Stimulated activated CD8-positive, alpha-beta memory T cell treated with anti-CD3 and anti-CD28 coated beads, Interleukin-12 subunit alpha, Interleukin-12 subunit beta, amount 100 ng/mL, for 4 hours (primary cell): ENCODE results near the gene ATG14.
"Not testable (repeated sequence)": the region's sequence is repeated elsewhere in the genome, so short reads cannot be mapped to it uniquely, and the experiment has no call there.

ENCODE experiments used
- DNase-seq: peaks from one replicate; pipeline ENCODE4 v3.0.0-alpha.2; 2020; ENCODE audit warnings: low read depth

ATG14 gene, protein sequence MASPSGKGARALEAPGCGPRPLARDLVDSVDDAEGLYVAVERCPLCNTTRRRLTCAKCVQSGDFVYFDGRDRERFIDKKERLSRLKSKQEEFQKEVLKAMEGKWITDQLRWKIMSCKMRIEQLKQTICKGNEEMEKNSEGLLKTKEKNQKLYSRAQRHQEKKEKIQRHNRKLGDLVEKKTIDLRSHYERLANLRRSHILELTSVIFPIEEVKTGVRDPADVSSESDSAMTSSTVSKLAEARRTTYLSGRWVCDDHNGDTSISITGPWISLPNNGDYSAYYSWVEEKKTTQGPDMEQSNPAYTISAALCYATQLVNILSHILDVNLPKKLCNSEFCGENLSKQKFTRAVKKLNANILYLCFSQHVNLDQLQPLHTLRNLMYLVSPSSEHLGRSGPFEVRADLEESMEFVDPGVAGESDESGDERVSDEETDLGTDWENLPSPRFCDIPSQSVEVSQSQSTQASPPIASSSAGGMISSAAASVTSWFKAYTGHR

DNA sequence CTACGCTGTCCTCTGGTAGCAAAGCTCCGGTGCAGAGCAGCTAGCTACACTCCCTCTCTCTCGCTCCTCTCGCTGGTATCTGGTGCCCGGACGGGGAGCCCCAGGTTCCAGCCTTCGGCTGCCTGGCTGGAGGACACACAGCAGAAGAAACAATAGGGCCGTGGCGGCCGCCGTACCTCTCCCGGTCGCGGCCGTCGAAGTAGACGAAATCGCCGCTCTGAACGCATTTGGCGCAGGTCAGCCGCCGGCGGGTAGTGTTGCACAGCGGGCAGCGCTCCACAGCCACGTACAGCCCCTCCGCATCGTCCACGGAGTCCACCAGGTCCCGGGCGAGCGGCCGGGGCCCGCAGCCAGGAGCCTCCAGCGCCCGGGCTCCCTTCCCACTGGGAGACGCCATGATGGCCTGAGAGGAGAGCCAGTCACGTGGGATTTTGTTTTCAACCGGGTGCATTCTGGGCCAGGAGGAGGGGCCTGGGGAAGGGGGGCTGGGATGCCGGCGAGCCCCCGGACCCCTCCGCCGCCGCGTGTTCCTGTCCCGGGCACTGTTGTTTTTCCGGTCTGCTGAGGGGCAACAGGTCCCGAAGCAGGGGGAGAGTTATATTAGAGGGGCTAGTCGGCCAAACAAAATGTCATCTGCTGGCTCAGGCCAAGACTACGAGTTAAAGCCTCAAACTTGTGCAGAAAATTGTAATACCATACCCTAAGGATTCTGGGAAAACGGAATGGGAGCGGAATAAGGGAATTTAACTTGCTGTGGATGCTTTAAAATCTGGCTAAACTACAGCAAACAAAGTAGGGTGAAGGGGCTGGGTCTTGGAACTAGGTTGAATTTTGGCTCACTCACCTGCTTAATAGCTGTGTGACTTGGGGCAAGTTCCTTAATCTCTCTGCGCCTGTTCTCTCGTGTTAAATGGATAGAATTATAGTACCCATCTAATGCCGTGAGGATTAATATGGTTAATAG lies at the start of gene ATG14:
Gene ATG14, minus strand, starts transcription at position 405 of the 964 bp plus-strand sequence. Its CDS starts 8 bp downstream, at position 397.
- peak; percentile 61 for DNase-seq

GRCh38 chr14:55458800-55459515 lies 47.3 kb upstream of the ATG14 start:
- no peak for DNase-seq

- DNase-seq = no peak
Observed at GRCh38 chr14:55457496-55457895, 45.9 kb upstream of the ATG14 start.

DNA sequence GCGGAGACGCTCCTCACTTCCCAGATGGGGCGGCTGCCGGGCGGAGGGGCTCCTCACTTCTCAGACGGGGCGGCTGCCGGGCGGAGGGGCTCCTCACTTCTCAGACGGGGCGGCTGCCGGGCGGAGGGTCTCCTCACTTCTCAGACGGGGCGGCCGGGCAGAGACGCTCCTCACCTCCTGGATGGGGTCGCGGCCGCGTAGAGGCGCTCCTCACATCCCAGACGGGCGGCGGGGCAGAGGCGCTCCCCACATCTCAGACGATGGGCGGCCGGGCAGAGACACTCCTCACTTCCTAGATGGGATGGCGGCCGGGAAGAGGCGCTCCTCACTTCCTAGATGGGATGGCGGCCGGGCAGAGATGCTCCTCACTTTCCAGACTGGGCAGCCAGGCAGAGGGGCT lies 44.8 kb upstream of the ATG14 start:
- DNase-seq = not testable (repeated sequence)

DNA sequence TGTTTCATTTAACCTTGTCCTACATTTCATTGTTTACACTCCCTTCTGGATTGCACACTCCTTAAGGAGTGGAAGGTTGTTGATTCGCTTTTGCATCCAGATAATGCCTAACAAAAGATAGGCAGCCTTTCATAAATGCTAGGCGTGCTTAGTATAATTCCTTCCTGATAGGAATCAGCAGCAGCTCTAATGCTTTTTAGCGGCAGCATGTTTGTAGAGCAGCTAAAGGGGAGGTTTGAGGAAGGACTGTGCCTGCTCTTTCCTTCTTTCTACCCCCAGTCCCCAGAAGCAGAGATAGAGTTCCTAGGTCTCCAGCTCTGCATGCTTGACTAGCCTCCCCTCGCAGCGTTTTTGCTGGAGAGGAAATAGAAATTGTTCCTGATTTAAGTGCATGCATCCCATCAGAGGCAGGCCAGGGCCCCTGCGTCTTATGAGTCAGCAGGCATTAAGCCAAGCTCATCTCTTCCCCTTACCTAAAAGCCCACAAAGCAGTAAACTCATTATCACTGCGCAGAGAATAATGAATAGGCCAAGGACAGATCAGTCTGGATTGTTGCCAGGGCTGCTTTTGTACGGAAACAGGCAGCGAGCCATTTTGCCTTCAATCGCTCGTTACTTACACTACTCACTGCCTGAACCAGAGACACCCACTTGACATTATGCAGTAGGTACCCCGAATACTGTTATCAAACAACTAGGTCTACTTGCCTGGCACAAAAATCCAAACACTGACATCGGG lies 42.8 kb upstream of the ATG14 start:
- DNase-seq = no peak

DNA sequence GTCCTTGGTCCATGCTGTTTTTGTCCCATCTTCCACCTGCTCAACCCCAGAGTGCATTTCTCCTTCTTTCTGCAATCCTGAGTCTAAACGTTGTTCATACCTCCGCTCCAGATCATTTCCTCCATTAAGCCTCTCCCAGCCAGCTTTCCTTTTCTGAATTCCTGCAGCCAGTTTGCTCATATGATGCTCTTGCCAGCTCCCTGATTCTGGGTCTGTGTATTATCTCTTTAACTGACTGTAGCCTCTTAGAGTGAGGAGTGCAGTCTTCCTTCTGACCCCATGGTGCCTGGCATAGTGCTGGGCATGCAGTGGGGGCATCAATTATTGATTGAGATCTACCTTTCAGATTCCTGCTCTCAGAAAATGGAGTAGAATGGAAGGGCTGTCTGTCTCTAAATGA lies 40.3 kb upstream of the ATG14 start:
- DNase-seq = no peak

DNA sequence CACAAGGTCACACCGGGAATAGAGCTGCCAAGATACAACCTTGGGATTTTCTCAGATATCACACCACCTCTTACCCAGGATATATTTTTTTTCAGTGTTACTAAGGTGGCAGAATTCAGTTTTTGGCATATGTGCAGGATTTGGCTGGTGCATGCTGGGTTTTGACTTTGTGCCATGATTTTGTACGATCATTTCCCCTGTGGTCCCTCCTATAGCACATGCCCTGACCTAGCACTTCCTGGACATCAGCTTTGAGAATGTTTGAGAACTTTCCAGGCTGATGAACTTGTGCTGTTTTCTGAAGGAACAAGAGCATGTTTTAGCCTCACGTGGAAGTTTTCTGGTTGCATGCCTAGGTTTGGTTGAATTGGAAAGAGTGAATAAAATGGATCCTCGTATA lies 39.8 kb upstream of the ATG14 start:
- DNase-seq = no peak

DNA sequence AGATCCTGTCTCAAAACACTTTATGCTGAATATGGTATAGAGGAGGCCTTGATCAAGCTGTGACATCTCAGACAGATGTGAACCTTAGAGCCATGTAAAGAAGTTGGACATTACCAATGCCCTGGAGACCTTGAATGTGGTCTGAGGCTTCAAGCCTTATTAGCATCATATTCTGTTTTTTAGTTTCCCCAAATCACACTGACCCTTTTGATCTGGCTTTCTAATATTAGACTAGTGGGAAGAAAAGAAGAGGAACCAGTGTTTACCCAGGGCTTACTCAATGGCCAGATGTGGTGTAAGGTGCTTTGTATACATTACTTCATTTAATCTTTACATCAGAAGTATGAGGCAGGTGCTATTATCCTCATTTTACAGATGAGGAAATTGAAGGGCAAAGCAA lies 39.4 kb upstream of the ATG14 start:
- no peak for DNase-seq

DNA sequence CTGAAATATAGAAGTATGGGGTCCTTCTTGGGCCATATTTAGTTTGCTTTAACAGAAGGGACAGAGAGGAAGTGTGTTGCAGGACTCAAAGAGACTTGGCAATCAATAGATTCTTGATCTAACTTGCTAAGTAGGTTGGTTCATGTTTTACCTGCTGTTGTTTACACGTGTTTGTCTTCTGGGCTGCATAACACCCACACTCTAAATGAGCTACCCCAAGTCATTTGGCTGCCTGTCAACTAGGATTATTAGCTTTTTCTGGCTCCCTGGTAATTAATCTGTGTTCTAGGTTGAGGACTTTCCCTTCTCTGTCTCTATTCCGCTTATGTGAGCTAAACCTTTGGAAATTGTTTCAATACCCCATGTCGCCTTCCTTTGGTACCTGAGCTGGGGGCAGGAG lies 38.9 kb upstream of the ATG14 start:
- DNase-seq = no peak

DNA sequence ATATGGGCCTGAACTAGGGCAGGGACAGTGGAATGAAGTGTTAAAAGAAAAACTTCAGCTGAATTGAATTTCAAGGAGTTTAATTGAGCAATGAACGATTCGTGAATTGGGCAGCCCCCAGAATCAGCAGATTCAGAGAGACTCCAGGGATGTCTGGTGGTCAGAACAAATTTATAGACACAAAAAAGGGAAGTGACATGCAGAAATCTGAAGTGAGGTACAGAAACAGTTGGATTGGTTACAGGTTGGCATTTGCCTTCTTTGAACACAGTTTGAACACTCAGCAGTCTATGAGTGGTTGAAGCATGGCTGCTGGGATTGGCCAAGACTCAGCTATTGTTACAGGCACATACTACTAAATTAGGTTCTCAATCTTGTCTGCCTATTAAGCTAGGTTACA lies 38.5 kb upstream of the ATG14 start:
- DNase-seq = no peak

- DNase-seq = no peak
Observed at GRCh38 chr14:55449116-55449515, 37.5 kb upstream of the ATG14 start.

- DNase-seq = no peak
Observed at GRCh38 chr14:55448141-55448614, 36.5 kb upstream of the ATG14 start.

DNA sequence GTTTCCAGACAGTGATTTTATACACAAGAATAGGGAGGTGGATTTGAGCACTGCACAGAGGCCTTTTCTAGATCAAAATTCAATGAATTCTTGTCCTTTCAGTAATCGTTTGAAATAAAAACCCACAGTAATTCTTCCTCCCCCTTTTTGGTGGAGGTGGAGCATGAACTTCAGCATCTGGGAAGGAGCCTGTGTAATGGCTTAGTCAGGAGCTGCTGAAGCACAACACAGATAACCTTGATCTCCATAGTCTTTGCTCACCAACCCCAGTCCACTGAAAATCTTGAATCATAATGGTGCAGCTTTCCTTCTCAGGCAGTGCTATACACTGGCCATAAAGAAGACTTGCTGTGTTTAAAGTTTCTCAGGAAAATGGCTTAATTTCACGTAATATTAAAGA lies 35.2 kb upstream of the ATG14 start:
- DNase-seq = no peak

DNA sequence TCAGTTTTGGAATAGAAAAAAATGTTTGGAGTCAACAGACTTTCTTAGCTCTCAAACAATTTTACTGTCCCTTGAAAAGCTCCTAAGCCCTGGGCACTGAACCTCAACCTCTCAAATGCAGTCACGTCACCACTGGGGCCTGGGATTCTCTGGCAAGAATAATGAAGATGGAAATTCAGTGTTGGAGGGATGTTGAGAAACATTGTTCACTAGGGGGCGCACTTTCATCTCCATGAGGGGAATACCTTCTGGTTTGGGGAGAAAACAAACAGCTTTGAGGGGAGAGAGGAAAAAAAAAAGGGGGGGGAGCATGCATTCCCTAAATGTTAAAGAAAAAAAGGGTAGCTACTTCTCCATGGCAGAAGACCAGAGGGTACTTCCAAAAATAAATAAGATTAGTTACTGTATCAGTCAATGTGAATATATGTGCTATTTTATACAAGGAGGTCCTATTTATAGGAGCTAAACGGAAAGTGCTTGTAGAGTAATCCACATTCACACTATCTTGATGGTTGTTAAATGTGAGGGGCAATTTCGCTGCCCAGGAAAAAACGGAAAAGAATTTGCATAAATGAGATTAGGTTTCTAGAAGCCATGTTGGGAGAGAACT lies 34.6 kb upstream of the ATG14 start:
- no peak for DNase-seq

- no peak for DNase-seq
Observed at GRCh38 chr14:55441286-55441685, 29.7 kb upstream of the ATG14 start.

GRCh38 chr14:55440385-55440784 lies 28.8 kb upstream of the ATG14 start, which contains the start of gene TBPL2:
Gene TBPL2, minus strand, starts transcription at chr14:55440616. Its CDS starts 167 bp downstream, at chr14:55440449.
- no peak for DNase-seq

- DNase-seq = no peak
Observed at GRCh38 chr14:55438066-55438683, 26.5 kb upstream of the ATG14 start.

DNA sequence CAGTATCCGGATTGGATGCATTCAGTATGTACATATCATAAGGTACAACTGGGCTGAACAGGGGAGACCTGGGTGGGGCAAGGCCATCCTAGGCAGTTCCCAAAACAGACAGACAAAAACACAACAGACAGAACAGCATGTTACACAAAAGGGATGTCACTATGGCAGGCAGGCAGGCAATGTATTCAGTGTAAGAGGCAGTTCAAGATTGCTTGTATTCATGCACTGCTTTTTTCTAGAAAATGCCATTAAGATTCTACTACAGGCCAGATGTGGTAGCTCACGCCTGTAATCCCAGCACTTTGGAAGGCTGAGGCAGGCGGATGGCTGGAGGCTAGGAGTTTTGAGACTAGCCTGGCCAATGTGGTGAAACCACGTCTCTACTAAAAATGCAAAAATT lies 25.3 kb upstream of the ATG14 start:
- DNase-seq = no peak

DNA sequence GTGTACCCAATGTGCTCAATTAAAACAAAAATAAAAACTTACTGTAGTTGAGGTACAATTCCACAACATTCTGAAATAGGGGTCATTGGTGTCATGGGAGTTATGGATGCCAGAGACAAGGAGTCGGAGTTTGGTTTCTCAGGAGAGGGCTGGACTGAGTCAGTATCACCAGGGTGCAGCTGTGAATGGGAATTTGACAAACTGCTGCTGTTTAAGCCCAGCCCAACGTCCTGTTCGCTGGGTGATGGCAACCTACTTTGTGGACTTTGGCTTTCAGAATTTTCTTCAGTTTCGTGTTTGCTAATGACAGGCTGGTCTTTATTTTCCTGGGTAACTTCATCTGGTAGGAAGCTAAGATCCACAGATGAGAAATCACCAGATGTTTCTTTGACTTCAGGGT lies 24.9 kb upstream of the ATG14 start:
- no peak for DNase-seq

DNA sequence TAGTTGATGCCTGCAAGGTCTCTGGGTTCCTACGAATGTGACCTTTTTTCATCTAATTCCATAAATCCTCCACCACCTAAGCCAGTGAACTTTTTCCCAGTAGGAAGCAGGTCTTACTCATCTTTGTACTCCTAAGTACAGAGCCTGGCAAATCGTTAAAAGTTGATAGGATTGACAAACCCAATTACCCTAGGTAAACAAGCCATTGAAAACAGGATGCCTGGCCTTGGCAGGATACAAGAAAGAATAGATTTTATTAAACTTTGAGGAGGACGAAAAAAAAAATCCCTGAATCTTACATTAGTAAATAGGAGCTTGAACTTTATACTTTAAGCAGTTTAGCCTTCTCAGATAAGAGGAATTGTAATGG lies 23.2 kb upstream of the ATG14 start:
- DNase-seq = no peak
